ENCODE measurements around the gene UBASH3B. TPM values are rescaled to one million over a fixed set of nuclear protein-coding genes. Genes with fewer than 3 reads are reported as not detected.

Gene UBASH3B
- total RNA-seq, 1 donor from 2014 or later, result 2.0 TPM

GRCh38 chr11:122747351-122747781, 91.8 kb downstream of the UBASH3B start:
- Histone ChIP-seq H3K4me3 (no peak overlapping the region), H3K36me3 (no peaks in the 10 kb centered on the region), H4K20me1 (ENCODE audit: low read depth) (no peaks in the 10 kb centered on the region), H3K79me2 (ENCODE audit: low read depth) (no peaks in the 10 kb centered on the region), H3K9ac (no peak overlapping the region), H3F3A (ENCODE audit: low read depth) (no peaks in the 10 kb centered on the region), H3K27me3 (no peaks in the 10 kb centered on the region), H2AFZ (replicated peaks) (no peak overlapping the region), H3K9me3 (ENCODE audit: low read depth) (no peaks in the 10 kb centered on the region), H3K4me1 (peaks cover 18% of the 10 kb centered on the region), H3K27ac (no peak overlapping the region), H3K4me2 (peak overlapping the region; percentile 1)
- no peak for TF ChIP-seq EZH2phosphoT487 (IDR thresholded peaks at IDR 0.05)
- no peak for TF ChIP-seq CTCF (IDR thresholded peaks at IDR 0.05)
- no peak overlapping the region for H3K4me3 Mint-ChIP-seq
- peaks cover 6% of the 10 kb centered on the region for H3K27me3 Mint-ChIP-seq (ENCODE audit: insufficient read depth, low read depth)
- H3K27ac Mint-ChIP-seq, result no peak overlapping the region
- H3K9me3 Mint-ChIP-seq, result no peaks in the 10 kb centered on the region
- DNase-seq (ENCODE audit: low spot score), result no peak
- H3K4me1 Mint-ChIP-seq, result peaks cover 23% of the 10 kb centered on the region
- no peaks in the 10 kb centered on the region for H3K36me3 Mint-ChIP-seq

GRCh38 chr11:122749005-122749687, 93.6 kb downstream of the UBASH3B start:
- no peaks in the 10 kb centered on the region for H3K9me3 Mint-ChIP-seq
- H3F3A ChIP-seq (ENCODE audit: low read depth), result no peaks in the 10 kb centered on the region
- H3K27ac ChIP-seq, result no peak overlapping the region
- H3K4me1 ChIP-seq, result peaks cover 18% of the 10 kb centered on the region
- no peak overlapping the region for H3K4me3 ChIP-seq
- H3K4me1 Mint-ChIP-seq, result peaks cover 21% of the 10 kb centered on the region
- H3K36me3 Mint-ChIP-seq, result no peaks in the 10 kb centered on the region
- no peaks in the 10 kb centered on the region for H4K20me1 ChIP-seq (ENCODE audit: low read depth)
- no peaks in the 10 kb centered on the region for H3K9me3 ChIP-seq (ENCODE audit: low read depth)
- H3K27me3 ChIP-seq, result no peaks in the 10 kb centered on the region
- H3K27me3 Mint-ChIP-seq (ENCODE audit: insufficient read depth, low read depth), result peaks cover 3% of the 10 kb centered on the region
- no peak overlapping the region for H3K4me3 Mint-ChIP-seq
- H3K4me2 ChIP-seq, result no peak overlapping the region
- no peak overlapping the region for H3K27ac Mint-ChIP-seq
- H3K9ac ChIP-seq, result no peak overlapping the region
- TF ChIP-seq CTCF (IDR thresholded peaks at IDR 0.05), result no peak
- TF ChIP-seq EZH2phosphoT487 (IDR thresholded peaks at IDR 0.05), result no peak
- TF ChIP-seq EZH2 (IDR thresholded peaks at IDR 0.05), result no peak
- H3K79me2 ChIP-seq (ENCODE audit: low read depth), result no peaks in the 10 kb centered on the region
- H2AFZ ChIP-seq (replicated peaks), result no peak overlapping the region
- H3K36me3 ChIP-seq, result no peaks in the 10 kb centered on the region
- no peak for DNase-seq (ENCODE audit: low spot score)

GRCh38 chr11:122750049-122750448, 94.5 kb downstream of the UBASH3B start:
- Mint-ChIP-seq H3K4me1 (peaks cover 21% of the 10 kb centered on the region), H3K4me3 (no peak overlapping the region), H3K9me3 (no peaks in the 10 kb centered on the region), H3K36me3 (no peaks in the 10 kb centered on the region), H3K27me3 (ENCODE audit: insufficient read depth, low read depth) (peaks cover 3% of the 10 kb centered on the region), H3K27ac (no peak overlapping the region)
- Histone ChIP-seq H3K4me1 (peaks cover 18% of the 10 kb centered on the region), H3K27me3 (no peaks in the 10 kb centered on the region), H3K36me3 (no peaks in the 10 kb centered on the region), H4K20me1 (ENCODE audit: low read depth) (no peaks in the 10 kb centered on the region), H3K9ac (no peak overlapping the region), H3K9me3 (ENCODE audit: low read depth) (no peaks in the 10 kb centered on the region), H2AFZ (replicated peaks) (no peak overlapping the region), H3K27ac (no peak overlapping the region), H3K4me2 (no peak overlapping the region), H3K79me2 (ENCODE audit: low read depth) (no peaks in the 10 kb centered on the region), H3K4me3 (no peak overlapping the region), H3F3A (ENCODE audit: low read depth) (peaks cover under 1% of the 10 kb centered on the region)
- no peak for DNase-seq (ENCODE audit: low spot score)
- TF ChIP-seq EZH2 (IDR thresholded peaks at IDR 0.05), result no peak
- TF ChIP-seq CTCF (IDR thresholded peaks at IDR 0.05), result no peak
- TF ChIP-seq EZH2phosphoT487 (IDR thresholded peaks at IDR 0.05), result no peak

Data from neural progenitor cell (in vitro differentiated cells).